Breast epithelium (tissue), 3 donors: ENCODE data around the gene MLXIP.

Experiments used
- POLR2A ChIP-seq: fragments of 450-650 bp; IDR thresholded peaks from one replicate; pipeline ENCODE4 v1.6.1; 2016; ENCODE audit warnings: antibody characterized with exemption, mild to moderate bottlenecking, moderate library complexity
- POLR2AphosphoS5 ChIP-seq, 3 donors: sonication (generic); formaldehyde crosslinking; IDR thresholded peaks; one replicate each; pipeline ENCODE4 v1.6.1; 2017; ENCODE audit warnings: antibody characterized with exemption in 3 of 3

DNA sequence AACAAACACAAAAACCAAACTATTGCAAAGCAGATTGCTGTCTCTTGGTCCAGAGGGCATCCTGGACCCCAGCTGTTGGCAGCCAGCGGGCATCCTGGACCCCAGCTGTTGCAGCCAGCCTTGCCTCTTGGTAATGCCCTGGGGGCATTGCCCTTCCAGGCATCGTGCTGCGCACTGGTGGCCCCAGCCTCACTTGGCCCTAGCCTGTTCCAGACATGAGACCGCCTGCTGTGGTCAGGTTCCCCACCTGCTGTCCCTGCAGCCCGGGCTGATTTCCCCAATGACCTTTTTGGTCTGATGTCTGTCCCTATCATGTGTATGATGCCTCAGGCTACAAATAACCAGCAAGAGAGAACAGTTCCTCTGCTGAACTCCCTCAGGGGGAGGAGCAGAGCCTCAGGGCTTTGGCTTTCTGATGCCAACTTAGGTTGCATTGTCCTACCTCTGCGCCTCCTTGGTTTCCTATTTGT lies 20.8 kb downstream of the MLXIP start:
- TF ChIP-seq POLR2AphosphoS5 (IDR thresholded peaks at IDR 0.05) = no peak
- TF ChIP-seq POLR2A = no peak
